Keratinocyte (primary cell): ENCODE measurements around the gene CLTC.

ENCODE experiments used
- EZH2 ChIP-seq: IDR thresholded peaks from one replicate; pipeline ENCODE4 v1.6.1; 2012; ENCODE audit warnings: inconsistent platforms, mild to moderate bottlenecking, low read length, moderate library complexity
- TF ChIP-seq, protein P1 (sequence below), 3 experiments: IDR thresholded peaks in 1 of 3; conservative IDR thresholded peaks in 1 of 3; optimal IDR thresholded peaks in 1 of 3; 2 replicates in 2 of 3; 3 replicates in 1 of 3; pipeline versions ENCODE3 to v1.5.1; 2011; ENCODE audit warnings: low read length in 3 of 3, mild to moderate bottlenecking in 3 of 3, moderate library complexity in 2 of 3, control low read depth in 1 of 3, inconsistent platforms in 1 of 3; ENCODE audit not compliant: insufficient read depth in 2 of 3; ENCODE audit errors: extremely low read depth in 1 of 3

DNA sequence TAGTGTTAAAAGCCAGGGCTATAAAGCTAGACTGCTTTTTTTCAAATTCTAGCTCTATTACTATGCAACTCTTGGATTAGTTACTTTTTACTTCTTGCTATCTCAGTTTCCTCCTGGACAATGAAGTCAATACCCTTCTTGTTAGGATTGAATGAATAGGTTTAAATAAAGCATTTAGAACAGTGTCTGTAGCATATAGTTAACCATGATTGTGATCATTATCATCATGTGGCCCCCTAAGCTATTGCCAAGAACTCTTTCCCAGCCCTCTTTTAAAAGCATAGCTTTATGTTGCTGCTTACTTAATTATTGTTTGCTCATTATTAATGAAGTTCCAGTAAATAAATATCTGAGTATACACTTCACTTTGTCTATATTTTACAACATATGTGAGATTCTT is 92.2 kb downstream of the CLTC start:
- no peak for TF ChIP-seq EZH2
- TF ChIP-seq, protein P1, sequence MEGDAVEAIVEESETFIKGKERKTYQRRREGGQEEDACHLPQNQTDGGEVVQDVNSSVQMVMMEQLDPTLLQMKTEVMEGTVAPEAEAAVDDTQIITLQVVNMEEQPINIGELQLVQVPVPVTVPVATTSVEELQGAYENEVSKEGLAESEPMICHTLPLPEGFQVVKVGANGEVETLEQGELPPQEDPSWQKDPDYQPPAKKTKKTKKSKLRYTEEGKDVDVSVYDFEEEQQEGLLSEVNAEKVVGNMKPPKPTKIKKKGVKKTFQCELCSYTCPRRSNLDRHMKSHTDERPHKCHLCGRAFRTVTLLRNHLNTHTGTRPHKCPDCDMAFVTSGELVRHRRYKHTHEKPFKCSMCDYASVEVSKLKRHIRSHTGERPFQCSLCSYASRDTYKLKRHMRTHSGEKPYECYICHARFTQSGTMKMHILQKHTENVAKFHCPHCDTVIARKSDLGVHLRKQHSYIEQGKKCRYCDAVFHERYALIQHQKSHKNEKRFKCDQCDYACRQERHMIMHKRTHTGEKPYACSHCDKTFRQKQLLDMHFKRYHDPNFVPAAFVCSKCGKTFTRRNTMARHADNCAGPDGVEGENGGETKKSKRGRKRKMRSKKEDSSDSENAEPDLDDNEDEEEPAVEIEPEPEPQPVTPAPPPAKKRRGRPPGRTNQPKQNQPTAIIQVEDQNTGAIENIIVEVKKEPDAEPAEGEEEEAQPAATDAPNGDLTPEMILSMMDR (optimal IDR thresholded peaks at IDR 0.05 in 1 of 3, IDR thresholded peaks at IDR 0.05 in 1 of 3, conservative IDR thresholded peaks at IDR 0.05 in 1 of 3; ENCODE audit: extremely low read depth in 1 of 3, insufficient read depth in 2 of 3, low read length in 3 of 3): no peak
